ENCODE measurements around the gene CMBL. TPM values are rescaled to one million over a fixed set of nuclear protein-coding genes. Genes with fewer than 3 reads are reported as not detected.

The CMBL gene
- total and polyA plus RNA-seq, 2 donors (not counting 1 experiment from before 2014, with no cell fraction given) = not detected

- no peak overlapping the region for H2AFZ ChIP-seq (ENCODE audit: insufficient read depth, low read depth, low read length, poor library complexity, severe bottlenecking)
- Mint-ChIP-seq H3K27ac (no peak overlapping the region), H3K4me3 (no peak overlapping the region), H3K9me3 (ENCODE audit: insufficient read depth) (no peaks in the 10 kb centered on the region), H3K27me3 (no peaks in the 10 kb centered on the region), H3K4me1 (no peaks in the 10 kb centered on the region)
- WGBS (ENCODE audit: insufficient coverage) = 85% methylated on average over 2 of the region's 4 CpGs
- POLR2A ChIA-PET = no interaction called here
- H3K4me1 ChIP-seq (ENCODE audit: control insufficient read depth in 2 of 2, insufficient read depth in 2 of 2, low read length in 2 of 2) = no peaks in the 10 kb centered on the region
- H3K27me3 ChIP-seq (replicated peaks in 1 of 4; ENCODE audit: control extremely low read depth in 1 of 4, control insufficient read depth in 3 of 4, insufficient read depth in 4 of 4, low read length in 3 of 4) = no peaks in the 10 kb centered on the region
- no peak overlapping the region for H3K4me2 ChIP-seq (replicated peaks; ENCODE audit: low read depth, low read length, poor library complexity, severe bottlenecking)
- no peaks in the 10 kb centered on the region for H3K9me3 ChIP-seq (ENCODE audit: control extremely low read depth in 1 of 3, control insufficient read depth in 2 of 3, insufficient read depth in 1 of 3, low read length in 2 of 3)
- H3K36me3 ChIP-seq (replicated peaks in 1 of 2; ENCODE audit: control extremely low read depth in 1 of 2, control insufficient read depth in 1 of 2, extremely low read depth in 1 of 2, insufficient read depth in 2 of 2, low read length in 1 of 2) = no peaks in the 10 kb centered on the region
- H3K4me3 ChIP-seq (ENCODE audit: control extremely low read depth in 1 of 5, extremely low read depth in 1 of 5, insufficient read depth in 1 of 5, low read depth in 2 of 5, low read length in 4 of 5) = no peak overlapping the region
- H3K27ac ChIP-seq (ENCODE audit: low read length in 2 of 2) = no peak overlapping the region
- intact Hi-C loops (cut with micrococcal nuclease) = no loop called here
- DNase-seq (no peak), ATAC-seq (ENCODE audit: low read depth) (no peak)
- TF ChIP-seq EZH2 (IDR thresholded peaks at IDR 0.05; ENCODE audit: borderline replicate concordance, insufficient read depth, low read depth, low read length, poor library complexity, severe bottlenecking) = no peak
- no peak for TF ChIP-seq CTCF (IDR thresholded peaks at IDR 0.05)
- no peak overlapping the region for H3K9ac ChIP-seq (ENCODE audit: low read length)
- no peaks in the 10 kb centered on the region for H3K79me2 ChIP-seq (ENCODE audit: control insufficient read depth, insufficient read depth, low read length)
- no peaks in the 10 kb centered on the region for H4K20me1 ChIP-seq (ENCODE audit: control insufficient read depth, insufficient read depth, low read length, poor library complexity, severe bottlenecking)
- CTCF ChIA-PET = interaction anchor here (0.8 kb wide), 2 partner anchors 9 to 60 kb away, joined by 3 read pairs; no protein-coding TSS in a partner anchor
Observed at GRCh38 chr5:10343486-10343885, 35.8 kb upstream of the CMBL start.

DNA sequence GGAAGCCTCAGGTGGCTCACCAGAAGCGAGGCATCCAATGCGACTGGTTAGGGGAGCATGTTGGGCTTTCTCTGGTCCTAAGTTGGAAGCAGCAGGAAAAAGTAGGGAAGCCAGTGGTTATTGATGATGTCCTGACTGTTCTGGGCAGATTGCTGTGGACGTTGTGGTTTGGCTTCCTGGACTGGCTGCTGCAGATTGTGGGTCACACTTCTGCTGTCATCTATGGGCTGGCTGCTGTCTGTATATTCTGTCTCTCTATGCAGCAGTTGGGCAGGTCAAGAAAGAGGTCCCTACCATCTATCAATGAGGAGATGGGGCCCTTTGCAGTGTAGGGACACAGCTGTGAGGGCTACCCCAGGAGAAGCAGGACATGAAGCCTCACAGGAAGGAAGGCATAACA, 32.3 kb upstream of the CMBL start:
- H3K27me3 ChIP-seq (replicated peaks in 1 of 4; ENCODE audit: control extremely low read depth in 1 of 4, control insufficient read depth in 3 of 4, insufficient read depth in 4 of 4, low read length in 3 of 4) = no peaks in the 10 kb centered on the region
- no peak for TF ChIP-seq EZH2 (IDR thresholded peaks at IDR 0.05; ENCODE audit: borderline replicate concordance, insufficient read depth, low read depth, low read length, poor library complexity, severe bottlenecking)
- no peak for TF ChIP-seq CTCF (IDR thresholded peaks at IDR 0.05)
- no peak overlapping the region for H3K4me2 ChIP-seq (replicated peaks; ENCODE audit: low read depth, low read length, poor library complexity, severe bottlenecking)
- H3K79me2 ChIP-seq (ENCODE audit: control insufficient read depth, insufficient read depth, low read length) = no peaks in the 10 kb centered on the region
- Mint-ChIP-seq H3K27ac (no peak overlapping the region), H3K4me3 (no peak overlapping the region), H3K4me1 (peaks cover 1% of the 10 kb centered on the region), H3K27me3 (peaks cover 4% of the 10 kb centered on the region), H3K9me3 (ENCODE audit: insufficient read depth) (no peaks in the 10 kb centered on the region)
- H3K27ac ChIP-seq (ENCODE audit: low read length in 2 of 2) = no peak overlapping the region
- H2AFZ ChIP-seq (ENCODE audit: insufficient read depth, low read depth, low read length, poor library complexity, severe bottlenecking) = no peak overlapping the region
- intact Hi-C loops (cut with micrococcal nuclease) = no loop called here
- no peaks in the 10 kb centered on the region for H3K4me1 ChIP-seq (ENCODE audit: control insufficient read depth in 2 of 2, insufficient read depth in 2 of 2, low read length in 2 of 2)
- H3K9me3 ChIP-seq (ENCODE audit: control extremely low read depth in 1 of 3, control insufficient read depth in 2 of 3, insufficient read depth in 1 of 3, low read length in 2 of 3) = no peaks in the 10 kb centered on the region
- H4K20me1 ChIP-seq (ENCODE audit: control insufficient read depth, insufficient read depth, low read length, poor library complexity, severe bottlenecking) = no peaks in the 10 kb centered on the region
- CTCF ChIA-PET = interaction anchor here (1.0 kb wide), 1 partner anchor 17 kb away, joined by 3 read pairs; no protein-coding TSS in a partner anchor
- DNase-seq (no peak), ATAC-seq (ENCODE audit: low read depth) (no peak)
- H3K4me3 ChIP-seq (ENCODE audit: control extremely low read depth in 1 of 5, extremely low read depth in 1 of 5, insufficient read depth in 1 of 5, low read depth in 2 of 5, low read length in 4 of 5) = no peak overlapping the region
- WGBS (ENCODE audit: insufficient coverage) = 100% methylated on average over 2 of the region's 3 CpGs
- no peak overlapping the region for H3K9ac ChIP-seq (ENCODE audit: low read length)
- no peaks in the 10 kb centered on the region for H3K36me3 ChIP-seq (replicated peaks in 1 of 2; ENCODE audit: control extremely low read depth in 1 of 2, control insufficient read depth in 1 of 2, extremely low read depth in 1 of 2, insufficient read depth in 2 of 2, low read length in 1 of 2)
- POLR2A ChIA-PET = no interaction called here

All from B cell (primary cell).